Ovary (tissue), 9 donors: ENCODE results near the gene CRYBA1. TPM values are rescaled to one million over a fixed set of nuclear protein-coding genes. Genes with fewer than 3 reads are reported as not detected.

Source experiments
- DNase-seq, 5 donors: peaks; one replicate each; pipeline ENCODE4 v3.0.0-alpha.2; 2019 to 2020
- H3K27ac ChIP-seq, 2 donors: fragments of 200-600 bp; one replicate each; pipeline versions ENCODE4 v1.5.1 to v1.8.0; 2019 to 2022
- H3K27me3 ChIP-seq: fragments of 200-600 bp; one replicate; pipeline ENCODE4 v1.8.0; 2022
- H3K36me3 ChIP-seq: fragments of 200-600 bp; sonication (generic); one replicate; pipeline ENCODE4 v1.5.1; 2019
- H3K4me1 ChIP-seq: one replicate; pipeline ENCODE4 v1.8.1; 2013; ENCODE audit warnings: mild to moderate bottlenecking, moderate library complexity; ENCODE audit not compliant: insufficient read depth
- H3K4me3 ChIP-seq: fragments of 200-600 bp; sonication (generic); one replicate; pipeline ENCODE4 v1.5.1; 2017
- H3K9me3 ChIP-seq, 2 donors: fragments of 200-600 bp in 1 of 2; sonication (generic) in 1 of 2; one replicate each; pipeline versions ENCODE4 v1.5.1 to v1.8.1; 2013 to 2019; ENCODE audit warnings: mild to moderate bottlenecking in 1 of 2, moderate library complexity in 1 of 2
- EP300 ChIP-seq: sonication (generic); formaldehyde crosslinking; IDR thresholded peaks from one replicate; pipeline ENCODE4 v1.6.1; 2017; ENCODE audit warnings: antibody characterized with exemption
- POLR2A ChIP-seq: fragments of 450-650 bp; IDR thresholded peaks from one replicate; pipeline ENCODE4 v1.6.1; 2017; ENCODE audit warnings: antibody characterized with exemption, mild to moderate bottlenecking, moderate library complexity
- WGBS, 3 donors: extraction: QIAGEN DNeasy Blood & Tissue Kit in 1 of 3; methylation state at CpG; one replicate each; pipeline versions ENCODE4 v1.1.5 to v1.1.7; 2013 to 2017; 5-methylcytosine and 5-hydroxymethylcytosine counted together
- intact Hi-C, 4 donors: fragments of 100-400 bp; cut with DNase I; formaldehyde crosslinking; loops; one replicate each; pipeline versions ENCODE4 v1.11.0 to v1.15.1; 2022 to 2023
- polyA plus RNA-seq, 2 donors: library from polyadenylated mRNA; stranded (reverse); fragments of 200-250 nt in 1 of 2; fragments of 350-450 nt in 1 of 2; fragmentation: Illumina TruSeq in 1 of 2; extraction: RNeasy Lipid Tissue Mini Kit (QIAGEN cat#74804) in 1 of 2; gene quantifications; one replicate each; pipeline ENCODE4 v1.2.3, GENCODE V29; 2013 to 2014
- total RNA-seq, 7 donors: library from RNA; depleted of rRNA in 2 of 7; stranded (reverse); fragments of >200 nt in 2 of 7; fragmentation: NEBNext Ultra II Directional in 3 of 7; extraction: Animal tissue kit (Norgen Biotek cat#: 25700) in 3 of 7; gene quantifications; one replicate each; pipeline versions ENCODE4 v1.1.0 to v1.2.4, GENCODE V29; 2016 to 2023
- TF ChIP-seq, protein P1 (sequence below), 3 donors: fragments of 450-650 bp in 2 of 3; fragments of 200-600 bp in 1 of 3; IDR thresholded peaks; one replicate each; pipeline versions ENCODE4 v1.5.1 to v1.8.0; 2016 to 2022; ENCODE audit warnings: antibody characterized with exemption in 3 of 3, mild to moderate bottlenecking in 1 of 3
- donor health status: DM: no; HTN: no; CAD: no; lungs with moderate emphysema.
- donor health status: DM: no; HTN: no; CAD: no.
- donor health status: Bipolar disorder and iron deficiency.
- donor health status: DM: yes; HTN: yes; CAD: no.
- donor health status: DM: no; HTN: no; CAD: no.
- donor health status: DM: yes; HTN: yes; CAD: no.

CRYBA1 gene
- total and polyA plus RNA-seq, 9 donors: not detected

- intact Hi-C loops: loop anchor here (5.0 to 10.0 kb wide), 4 partner anchors 60 to 87 kb away; no protein-coding TSS in a partner anchor
- 87 to 94% (median 89%) methylated on average over 8 of the region's 8 CpGs for WGBS, 3 donors
Measured at GRCh38 chr17:29214215-29215146, 32.2 kb upstream of the CRYBA1 start.

DNA sequence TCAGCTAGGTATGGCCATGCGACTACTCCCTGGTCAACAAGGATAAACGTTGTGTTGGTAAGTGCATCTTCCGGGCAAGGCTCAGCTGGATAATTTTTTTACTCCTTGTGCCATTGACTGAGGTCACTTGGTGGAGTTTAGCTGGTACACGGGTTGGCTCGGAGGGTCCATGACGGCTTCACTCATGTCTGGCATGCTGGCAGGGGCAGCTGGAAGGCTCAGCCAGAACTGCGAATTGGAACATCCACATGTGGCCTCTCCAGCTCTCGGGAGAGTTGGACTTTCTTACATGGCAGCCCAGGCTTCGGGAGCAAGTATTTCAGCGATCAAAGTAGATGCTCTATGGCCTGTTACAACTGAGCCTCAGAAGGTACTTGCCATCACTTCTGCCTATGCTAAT, 31.5 kb upstream of the CRYBA1 start:
- H3K4me1 ChIP-seq: peaks cover 2% of the 10 kb centered on the region
- no peak overlapping the region for H3K27ac ChIP-seq
- no peaks in the 10 kb centered on the region for H3K27me3 ChIP-seq
- no peaks in the 10 kb centered on the region for H3K36me3 ChIP-seq
- TF ChIP-seq POLR2A: no peak
- TF ChIP-seq, protein P1, sequence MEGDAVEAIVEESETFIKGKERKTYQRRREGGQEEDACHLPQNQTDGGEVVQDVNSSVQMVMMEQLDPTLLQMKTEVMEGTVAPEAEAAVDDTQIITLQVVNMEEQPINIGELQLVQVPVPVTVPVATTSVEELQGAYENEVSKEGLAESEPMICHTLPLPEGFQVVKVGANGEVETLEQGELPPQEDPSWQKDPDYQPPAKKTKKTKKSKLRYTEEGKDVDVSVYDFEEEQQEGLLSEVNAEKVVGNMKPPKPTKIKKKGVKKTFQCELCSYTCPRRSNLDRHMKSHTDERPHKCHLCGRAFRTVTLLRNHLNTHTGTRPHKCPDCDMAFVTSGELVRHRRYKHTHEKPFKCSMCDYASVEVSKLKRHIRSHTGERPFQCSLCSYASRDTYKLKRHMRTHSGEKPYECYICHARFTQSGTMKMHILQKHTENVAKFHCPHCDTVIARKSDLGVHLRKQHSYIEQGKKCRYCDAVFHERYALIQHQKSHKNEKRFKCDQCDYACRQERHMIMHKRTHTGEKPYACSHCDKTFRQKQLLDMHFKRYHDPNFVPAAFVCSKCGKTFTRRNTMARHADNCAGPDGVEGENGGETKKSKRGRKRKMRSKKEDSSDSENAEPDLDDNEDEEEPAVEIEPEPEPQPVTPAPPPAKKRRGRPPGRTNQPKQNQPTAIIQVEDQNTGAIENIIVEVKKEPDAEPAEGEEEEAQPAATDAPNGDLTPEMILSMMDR (IDR thresholded peaks at IDR 0.05): no peak
- no peak for TF ChIP-seq EP300
- intact Hi-C loops: loop anchor here (5.0 to 10.0 kb wide), 4 partner anchors 60 to 88 kb away; no protein-coding TSS in a partner anchor
- 85 to 87% (median 86%) methylated on average over 10 of the region's 10 CpGs for WGBS, 3 donors
- no peak overlapping the region for H3K4me3 ChIP-seq
- no peak for DNase-seq
- H3K9me3 ChIP-seq: no peaks in the 10 kb centered on the region

More at GRCh38 chr17:29214215-29215146, 32.2 kb upstream of the CRYBA1 start:
- H3K9me3 ChIP-seq: no peaks in the 10 kb centered on the region
- H3K27ac ChIP-seq: no peak overlapping the region
- no peaks in the 10 kb centered on the region for H3K27me3 ChIP-seq
- no peaks in the 10 kb centered on the region for H3K36me3 ChIP-seq
- H3K4me3 ChIP-seq: no peak overlapping the region
- DNase-seq: no peak
- TF ChIP-seq, protein P1 (IDR thresholded peaks at IDR 0.05): no peak
- TF ChIP-seq POLR2A (no peak), EP300 (no peak)
- no peaks in the 10 kb centered on the region for H3K4me1 ChIP-seq

DNA sequence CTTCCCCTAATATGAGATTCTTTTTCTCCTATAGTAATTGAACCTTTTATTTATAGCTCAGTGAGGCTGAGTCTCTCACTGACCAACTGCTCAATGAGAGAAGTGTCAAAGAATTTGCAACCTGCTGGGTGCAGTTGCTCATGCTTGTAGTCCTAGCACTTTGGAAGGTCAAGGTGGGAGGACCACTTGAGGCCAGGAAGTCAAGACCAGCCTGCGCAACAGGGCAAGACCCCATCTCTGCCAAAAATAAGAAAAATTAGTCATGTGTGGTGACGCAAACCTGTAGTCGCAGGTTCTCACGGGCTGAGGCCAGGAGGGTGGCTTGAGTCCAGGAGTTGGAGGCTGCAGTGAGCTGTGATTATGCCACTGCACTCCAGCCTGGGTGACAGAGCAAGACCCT, 30.9 kb upstream of the CRYBA1 start:
- no peak for DNase-seq
- H3K4me1 ChIP-seq: peaks cover 2% of the 10 kb centered on the region
- H3K36me3 ChIP-seq: no peaks in the 10 kb centered on the region
- no peaks in the 10 kb centered on the region for H3K9me3 ChIP-seq
- TF ChIP-seq, protein P1 (IDR thresholded peaks at IDR 0.05): no peak
- no peak for TF ChIP-seq POLR2A
- no peak for TF ChIP-seq EP300
- no peaks in the 10 kb centered on the region for H3K27me3 ChIP-seq
- 76 to 78% (median 76%) methylated on average over 4 of the region's 4 CpGs for WGBS, 3 donors
- H3K4me3 ChIP-seq: no peak overlapping the region
- no peak overlapping the region for H3K27ac ChIP-seq
- intact Hi-C loops: loop anchor here (5.0 to 10.0 kb wide), 4 partner anchors 61 to 88 kb away; no protein-coding TSS in a partner anchor

- H3K4me3 ChIP-seq: no peak overlapping the region
- WGBS, 3 donors: 81 to 87% (median 84%) methylated on average over 6 of the region's 6 CpGs
- no peaks in the 10 kb centered on the region for H3K36me3 ChIP-seq
- TF ChIP-seq, protein P1 (IDR thresholded peaks at IDR 0.05): no peak
- TF ChIP-seq POLR2A (no peak), EP300 (no peak)
- no peaks in the 10 kb centered on the region for H3K27me3 ChIP-seq
- H3K4me1 ChIP-seq: peaks cover 2% of the 10 kb centered on the region
- H3K9me3 ChIP-seq: no peaks in the 10 kb centered on the region
- no peak for DNase-seq
- no peak overlapping the region for H3K27ac ChIP-seq
- intact Hi-C loops: loop anchor here (5.0 to 10.0 kb wide), 4 partner anchors 61 to 89 kb away; no protein-coding TSS in a partner anchor
Measured at GRCh38 chr17:29216181-29216580, 30.5 kb upstream of the CRYBA1 start.
